IMR-90 (cell line): ENCODE results near the gene DTL.
"Not testable (repeated sequence)": the region's sequence is repeated elsewhere in the genome, so short reads cannot be mapped to it uniquely, and the experiment has no call there.

Experiments
- CEBPB ChIP-seq: IDR thresholded peaks from 2 replicates; pipeline ENCODE4 v1.6.1; 2012; ENCODE audit warnings: low read depth, low read length, improper control_type of control experiment
- MAFK ChIP-seq: IDR thresholded peaks from 2 replicates; pipeline ENCODE4 v1.6.1; 2012; ENCODE audit warnings: low read depth, low read length, improper control_type of control experiment
- MAZ ChIP-seq: IDR thresholded peaks from 2 replicates; pipeline ENCODE4 v1.6.1; 2012; ENCODE audit warnings: low read depth, mild to moderate bottlenecking, low read length, improper control_type of control experiment, moderate library complexity, borderline replicate concordance
- POLR2A ChIP-seq: IDR thresholded peaks from 2 replicates; pipeline ENCODE4 v1.6.1; 2012; ENCODE audit warnings: mild to moderate bottlenecking, low read depth, low read length
- RFX5 ChIP-seq: IDR thresholded peaks from 2 replicates; pipeline ENCODE4 v1.8.0; 2012; ENCODE audit warnings: low read depth, mild to moderate bottlenecking, low read length, moderate library complexity
- SMC3 ChIP-seq: fragments of 150-350 bp; IDR thresholded peaks from 2 replicates; pipeline ENCODE4 v1.6.1; 2016; ENCODE audit warnings: low read depth, mild to moderate bottlenecking, antibody characterized with exemption, low read length, moderate library complexity
- TF ChIP-seq, protein P1 (sequence below): conservative IDR thresholded peaks from 2 replicates; pipeline ENCODE4 v1.5.1; 2012; ENCODE audit warnings: mild to moderate bottlenecking, low read depth, low read length, improper control_type of control experiment
- TF ChIP-seq, protein P2 (sequence below): fragments of 150-350 bp; IDR thresholded peaks from 2 replicates; pipeline ENCODE4 v1.6.1; 2017; ENCODE audit warnings: mild to moderate bottlenecking, antibody characterized with exemption, low read length, low read depth

DNA sequence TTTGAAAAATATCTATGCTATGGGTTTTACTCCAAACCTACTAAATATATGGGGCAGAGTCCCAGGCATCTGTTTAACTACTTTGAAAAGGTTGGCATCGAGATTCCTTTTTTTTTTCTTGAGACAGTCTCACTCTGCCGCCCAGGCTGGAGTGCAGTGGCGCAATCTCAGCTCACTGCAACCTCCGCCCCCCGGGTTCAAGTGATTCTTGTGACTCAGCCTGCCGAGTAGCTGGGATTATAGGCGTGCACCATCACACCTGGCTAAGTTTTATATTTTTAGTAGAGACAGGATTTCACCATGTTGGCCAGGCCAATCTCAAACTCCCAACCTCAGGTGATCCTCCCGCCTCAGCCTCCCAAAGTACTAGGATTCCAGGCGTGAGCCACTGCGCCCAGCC lies 7.8 kb upstream of the DTL start:
- TF ChIP-seq POLR2A, RFX5, MAZ, CEBPB, MAFK, SMC3: not testable (repeated sequence)
- TF ChIP-seq, protein P1, sequence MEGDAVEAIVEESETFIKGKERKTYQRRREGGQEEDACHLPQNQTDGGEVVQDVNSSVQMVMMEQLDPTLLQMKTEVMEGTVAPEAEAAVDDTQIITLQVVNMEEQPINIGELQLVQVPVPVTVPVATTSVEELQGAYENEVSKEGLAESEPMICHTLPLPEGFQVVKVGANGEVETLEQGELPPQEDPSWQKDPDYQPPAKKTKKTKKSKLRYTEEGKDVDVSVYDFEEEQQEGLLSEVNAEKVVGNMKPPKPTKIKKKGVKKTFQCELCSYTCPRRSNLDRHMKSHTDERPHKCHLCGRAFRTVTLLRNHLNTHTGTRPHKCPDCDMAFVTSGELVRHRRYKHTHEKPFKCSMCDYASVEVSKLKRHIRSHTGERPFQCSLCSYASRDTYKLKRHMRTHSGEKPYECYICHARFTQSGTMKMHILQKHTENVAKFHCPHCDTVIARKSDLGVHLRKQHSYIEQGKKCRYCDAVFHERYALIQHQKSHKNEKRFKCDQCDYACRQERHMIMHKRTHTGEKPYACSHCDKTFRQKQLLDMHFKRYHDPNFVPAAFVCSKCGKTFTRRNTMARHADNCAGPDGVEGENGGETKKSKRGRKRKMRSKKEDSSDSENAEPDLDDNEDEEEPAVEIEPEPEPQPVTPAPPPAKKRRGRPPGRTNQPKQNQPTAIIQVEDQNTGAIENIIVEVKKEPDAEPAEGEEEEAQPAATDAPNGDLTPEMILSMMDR = not testable (repeated sequence)
- TF ChIP-seq, protein P2, sequence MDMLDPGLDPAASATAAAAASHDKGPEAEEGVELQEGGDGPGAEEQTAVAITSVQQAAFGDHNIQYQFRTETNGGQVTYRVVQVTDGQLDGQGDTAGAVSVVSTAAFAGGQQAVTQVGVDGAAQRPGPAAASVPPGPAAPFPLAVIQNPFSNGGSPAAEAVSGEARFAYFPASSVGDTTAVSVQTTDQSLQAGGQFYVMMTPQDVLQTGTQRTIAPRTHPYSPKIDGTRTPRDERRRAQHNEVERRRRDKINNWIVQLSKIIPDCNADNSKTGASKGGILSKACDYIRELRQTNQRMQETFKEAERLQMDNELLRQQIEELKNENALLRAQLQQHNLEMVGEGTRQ = not testable (repeated sequence)
